Motor neuron (in vitro differentiated cells): ENCODE measurements around the gene PYHIN1. TPM values are rescaled to one million over a fixed set of nuclear protein-coding genes. Genes with fewer than 3 reads are reported as not detected.

ENCODE experiments used
- total RNA-seq, 8 experiments: library from RNA; unstranded; fragments of 300-600 nt; gene quantifications; 2 replicates each; pipeline versions ENCODE4 v1.2.3 to v1.2.4, GENCODE V29; 2022

Gene PYHIN1
- total RNA-seq, 8 experiments from 2014 or later = 0.40 to 3.5 (median 0.64) TPM; not detected in 4

Other genes starting within 250 kb of the PYHIN1 start
- gene SPTA1, start 244.8 kb upstream of the PYHIN1 start, total RNA-seq = 1 to 10 TPM in 1 of 8 experiments, under 1 TPM in 4, not detected in 3; 0.17 to 1.1 (median 0.46) TPM
- under 1 TPM in 1 of 8 experiments, not detected in 7; 0.62 TPM for gene OR6K2, start 230.9 kb upstream of the PYHIN1 start, total RNA-seq
- gene OR6K3, start 210.8 kb upstream of the PYHIN1 start, total RNA-seq = under 1 TPM in 3 of 8 experiments, not detected in 5; 0.32 to 0.81 (median 0.54) TPM
- 1 to 10 TPM in 1 of 8 experiments, not detected in 7; 1.0 TPM for gene OR6K6, start 176.8 kb upstream of the PYHIN1 start, total RNA-seq
- under 1 TPM in 5 of 8 experiments, not detected in 3; 0.05 to 0.81 (median 0.17) TPM for gene OR6N1, start 159.4 kb upstream of the PYHIN1 start, total RNA-seq
- under 1 TPM in 6 of 8 experiments, not detected in 2; 0.05 to 0.90 (median 0.15) TPM for gene OR6N2, start 150.3 kb upstream of the PYHIN1 start, total RNA-seq
- gene MNDA, start 100.2 kb upstream of the PYHIN1 start, total RNA-seq = under 1 TPM in 1 of 8 experiments, not detected in 7; 0.22 TPM
- 100 to 1,000 TPM in 3 of 8 experiments, 10 to 100 TPM in 5; 16.1 to 179 (median 40.5) TPM for gene IFI16, start 78.4 kb downstream of the PYHIN1 start, total RNA-seq
- gene AIM2, start 145.2 kb downstream of the PYHIN1 start, total RNA-seq = 1 to 10 TPM in 5 of 8 experiments, not detected in 3; 2.2 to 4.1 (median 2.8) TPM
- 100 to 1,000 TPM in 5 of 8 experiments, 1 to 10 TPM in 1, under 1 TPM in 2; 0.14 to 221 (median 110) TPM for gene CADM3, start 240.1 kb downstream of the PYHIN1 start, total RNA-seq